ENCODE results near the gene ADRA1B.

- TF ChIP-seq EZH2 (IDR thresholded peaks at IDR 0.05) (no peak), POLR2AphosphoS5 (IDR thresholded peaks at IDR 0.05; ENCODE audit: borderline replicate concordance, low read depth, low read length) (no peak), FOXP2 (optimal IDR thresholded peaks at IDR 0.05; ENCODE audit: control extremely low read depth, extremely low read length, insufficient read depth) (no peak)
Observed at GRCh38 chr5:159956074-159956473, 39.8 kb downstream of the ADRA1B start.
